Upper lobe of right lung (tissue), 1 donor: Measurements from ENCODE around the gene PIGR. TPM values are rescaled to one million over a fixed set of nuclear protein-coding genes. Genes with fewer than 3 reads are reported as not detected.

Experiments used
- ATAC-seq: fragments of 200-7000 bp; cut with Tn5 transposase; one replicate; pipeline ENCODE4 v1.9.1; 2020; ENCODE audit warnings: mild to moderate bottlenecking, moderate library complexity
- DNase-seq: peaks from one replicate; pipeline ENCODE4 v3.0.0-alpha.2; 2020
- H3K27ac ChIP-seq: fragments of 200-600 bp; one replicate; pipeline ENCODE4 v1.8.0; 2022
- H3K27me3 ChIP-seq: fragments of 200-600 bp; one replicate; pipeline ENCODE4 v1.8.0; 2022; ENCODE audit warnings: mild to moderate bottlenecking
- H3K36me3 ChIP-seq: fragments of 200-600 bp; one replicate; pipeline ENCODE4 v1.8.0; 2022
- H3K4me1 ChIP-seq: fragments of 200-600 bp; one replicate; pipeline ENCODE4 v1.8.0; 2022
- H3K4me3 ChIP-seq: fragments of 200-600 bp; one replicate; pipeline ENCODE4 v1.8.0; 2022; ENCODE audit warnings: mild to moderate bottlenecking
- H3K9me3 ChIP-seq: fragments of 200-600 bp; one replicate; pipeline ENCODE4 v1.8.0; 2022
- CTCF ChIP-seq: fragments of 200-600 bp; IDR thresholded peaks from one replicate; pipeline ENCODE4 v1.8.0; 2022; ENCODE audit warnings: antibody characterized with exemption
- intact Hi-C: fragments of 100-400 bp; cut with DNase I; formaldehyde crosslinking; loops from one replicate; pipeline ENCODE4 v1.11.0; 2022
- total RNA-seq: library from RNA; stranded (reverse); fragmentation: NEBNext Ultra II Directional; extraction: Animal tissue kit (Norgen Biotek cat#: 25700); gene quantifications from one replicate; pipeline ENCODE4 v1.2.1, GENCODE V29; 2021
- donor health status: DM: no; HTN: yes; CAD: no; lungs with severe emphysema.

PIGR gene
- total RNA-seq, 1 donor from 2014 or later = 700 TPM

GRCh38 chr1:206898089-206898914 lies 48.0 kb downstream of the PIGR start:
- intact Hi-C loops = no loop called here
- no peak overlapping the region for H3K4me3 ChIP-seq
- no peak for ATAC-seq
- H3K27ac ChIP-seq = no peak overlapping the region
- no peaks in the 10 kb centered on the region for H3K36me3 ChIP-seq
- no peak for TF ChIP-seq CTCF
- no peaks in the 10 kb centered on the region for H3K27me3 ChIP-seq
- H3K4me1 ChIP-seq = peaks cover 12% of the 10 kb centered on the region
- H3K9me3 ChIP-seq = no peaks in the 10 kb centered on the region
- DNase-seq = no peak

- peak within 1 kb of the TSS; percentile 6 for H3K27ac ChIP-seq
- intact Hi-C loops = no loop called here
Measured at GRCh38 chr1:206897175-206897574, 49.1 kb downstream of the PIGR start, which contains the start of gene IL24. Gene IL24, plus strand, starts transcription at chr1:206897443. Its CDS starts 390 bp downstream, at chr1:206897833.

GRCh38 chr1:206896261-206896660 lies 50.0 kb downstream of the PIGR start:
- no peak for TF ChIP-seq CTCF
- no peaks in the 10 kb centered on the region for H3K9me3 ChIP-seq
- DNase-seq (no peak), ATAC-seq (no peak)
- H3K27me3 ChIP-seq = no peaks in the 10 kb centered on the region
- peaks cover 18% of the 10 kb centered on the region for H3K4me1 ChIP-seq
- no peak overlapping the region for H3K4me3 ChIP-seq
- intact Hi-C loops = no loop called here
- peak overlapping the region; percentile 6 for H3K27ac ChIP-seq
- no peaks in the 10 kb centered on the region for H3K36me3 ChIP-seq

More at GRCh38 chr1:206897175-206897574, 49.1 kb downstream of the PIGR start, which contains the start of gene IL24:
- no peaks in the 10 kb centered on the region for H3K27me3 ChIP-seq
- H3K36me3 ChIP-seq = no peaks in the 10 kb centered on the region
- peaks cover 16% of the 10 kb centered on the region for H3K4me1 ChIP-seq
- no peak for ATAC-seq
- TF ChIP-seq CTCF = no peak
- H3K4me3 ChIP-seq = no peak within 1 kb of the TSS
- no peak for DNase-seq
- no peaks in the 10 kb centered on the region for H3K9me3 ChIP-seq

GRCh38 chr1:206895837-206896242 lies 50.4 kb downstream of the PIGR start:
- no peak overlapping the region for H3K27ac ChIP-seq

GRCh38 chr1:206895325-206895724 lies 50.9 kb downstream of the PIGR start:
- no peak for DNase-seq
- H3K4me3 ChIP-seq = no peak overlapping the region
- intact Hi-C loops = no loop called here
- peaks cover 27% of the 10 kb centered on the region for H3K4me1 ChIP-seq
- TF ChIP-seq CTCF = no peak
- H3K36me3 ChIP-seq = no peaks in the 10 kb centered on the region
- no peak for ATAC-seq
- no peaks in the 10 kb centered on the region for H3K9me3 ChIP-seq
- no peaks in the 10 kb centered on the region for H3K27me3 ChIP-seq
- no peak overlapping the region for H3K27ac ChIP-seq

More at GRCh38 chr1:206895837-206896242, 50.4 kb downstream of the PIGR start:
- intact Hi-C loops = no loop called here
- H3K4me1 ChIP-seq = peaks cover 22% of the 10 kb centered on the region
- H3K4me3 ChIP-seq = no peak overlapping the region
- H3K27me3 ChIP-seq = no peaks in the 10 kb centered on the region
- no peak for DNase-seq
- ATAC-seq = peak; percentile 76
- no peaks in the 10 kb centered on the region for H3K36me3 ChIP-seq
- H3K9me3 ChIP-seq = no peaks in the 10 kb centered on the region
- no peak for TF ChIP-seq CTCF
